ENCODE measurements around the gene PFN3. TPM values are rescaled to one million over a fixed set of nuclear protein-coding genes. Genes with fewer than 3 reads are reported as not detected.

PFN3 gene
- total and polyA plus RNA-seq, 2 of the 4 experiments (the other 2 are of a cell fraction), result not detected

- no peak overlapping the region for H3K4me2 ChIP-seq (ENCODE audit: low read depth, low read length)
- CTCF ChIA-PET, result no interaction called here
- dilution Hi-C loops (cut with HindIII; ENCODE audit: low sequenced_read_pairs, unreplicated experiment) (no loop called here), in situ Hi-C loops (cut with MboI; ENCODE audit: low sequenced_read_pairs) (no loop called here), intact Hi-C loops (cut with micrococcal nuclease) (no loop called here)
- H4K91ac ChIP-seq (ENCODE audit: insufficient read depth, low read depth, low read length), result no peak overlapping the region
- H3K4ac ChIP-seq (ENCODE audit: low read depth, low read length), result no peak overlapping the region
- H3K9me3 ChIP-seq (ENCODE audit: control insufficient read depth, insufficient read depth, low read length), result peaks cover 2% of the 10 kb centered on the region; the same call in 1 of the 2 replicates
- DNase-seq (no peak), ATAC-seq (ENCODE audit: low read depth) (no peak)
- no peak overlapping the region for H3K18ac ChIP-seq (ENCODE audit: low read depth, low read length)
- no peak overlapping the region for H2BK20ac ChIP-seq (ENCODE audit: low read depth, low read length)
- H3K27ac ChIP-seq (ENCODE audit: insufficient read depth, low read length), result no peak overlapping the region
- no peak overlapping the region for H2AK5ac ChIP-seq (ENCODE audit: low read depth, low read length)
- no peaks in the 10 kb centered on the region for H3K79me1 ChIP-seq (ENCODE audit: low read depth in 1 of 2, low read length in 2 of 2)
- H2AK9ac ChIP-seq (replicated peaks; ENCODE audit: low read depth, low read length, poor library complexity), result no peak overlapping the region
- no peak overlapping the region for H3K9ac ChIP-seq (ENCODE audit: low read depth, low read length)
- WGBS, 2 experiments (ENCODE audit: extremely low coverage in 2 of 2, insufficient read length in 1 of 2), result 43% methylated on average over 1 of the region's 8 CpGs; no CpG with 5 or more reads in 1 of the 2 experiments
- H2AFZ ChIP-seq (replicated peaks; ENCODE audit: low read length, poor library complexity), result no peak overlapping the region
- no peaks in the 10 kb centered on the region for H3K4me1 ChIP-seq (ENCODE audit: control insufficient read depth, insufficient read depth, low read length)
- H3K23ac ChIP-seq (ENCODE audit: low read depth, low read length), result no peak overlapping the region
- TF ChIP-seq BHLHE40 (IDR thresholded peaks at IDR 0.05; ENCODE audit: low read depth, low read length) (no peak), SMC3 (IDR thresholded peaks at IDR 0.05; ENCODE audit: low read depth, low read length) (no peak), CHD1 (IDR thresholded peaks at IDR 0.05; ENCODE audit: low read depth, low read length) (no peak), FOS (IDR thresholded peaks at IDR 0.05; ENCODE audit: low read depth, low read length) (no peak), MXI1 (IDR thresholded peaks at IDR 0.05; ENCODE audit: borderline replicate concordance, low read depth, low read length) (no peak), RCOR1 (IDR thresholded peaks at IDR 0.05; ENCODE audit: insufficient replicate concordance, low read length) (no peak), MAFK (IDR thresholded peaks at IDR 0.05; ENCODE audit: low read depth, low read length) (no peak), NFE2L2 (IDR thresholded peaks at IDR 0.05; ENCODE audit: low read depth, low read length) (no peak), CTCF (conservative IDR thresholded peaks at IDR 0.05; ENCODE audit: low read depth, low read length) (no peak), RAD21 (IDR thresholded peaks at IDR 0.05; ENCODE audit: low read length) (no peak), CEBPB (IDR thresholded peaks at IDR 0.05; ENCODE audit: low read depth, low read length) (no peak), MAZ (IDR thresholded peaks at IDR 0.05; ENCODE audit: borderline replicate concordance, low read depth, low read length) (no peak), ELK1 (IDR thresholded peaks at IDR 0.05; ENCODE audit: borderline replicate concordance, low read depth, low read length) (no peak), RFX5 (IDR thresholded peaks at IDR 0.05; ENCODE audit: low read depth, low read length) (no peak)
- H2BK15ac ChIP-seq (ENCODE audit: low read depth, low read length), result no peak overlapping the region
- no TSS peak for BruUV-seq (replicated peaks)
- no peak overlapping the region for H3K4me3 ChIP-seq (ENCODE audit: insufficient read depth, low read depth, low read length)
- H3K27me3 ChIP-seq (ENCODE audit: control insufficient read depth, insufficient read depth, low read length), result peaks cover 65% of the 10 kb centered on the region
- POLR2A ChIA-PET (ENCODE audit: unreplicated experiment), result no interaction called here
- H4K8ac ChIP-seq (ENCODE audit: low read depth in 2 of 2, low read length in 2 of 2), result no peak overlapping the region
- no peaks in the 10 kb centered on the region for H3K9me1 ChIP-seq (ENCODE audit: insufficient read depth, low read length)
- no peak overlapping the region for H3K14ac ChIP-seq (replicated peaks; ENCODE audit: low read depth, low read length)
- H2BK5ac ChIP-seq (ENCODE audit: low read depth, low read length, poor library complexity, severe bottlenecking), result no peak overlapping the region
- no peak overlapping the region for H3K56ac ChIP-seq (ENCODE audit: extremely low read depth, insufficient read depth, low read length)
- no peaks in the 10 kb centered on the region for H4K20me1 ChIP-seq (ENCODE audit: insufficient read depth, low read length)
- H4K5ac ChIP-seq (ENCODE audit: low read depth, low read length), result no peak overlapping the region
- H3K36me3 ChIP-seq (ENCODE audit: control insufficient read depth, insufficient read depth, low read length), result no peaks in the 10 kb centered on the region
- no peak overlapping the region for H2BK120ac ChIP-seq (ENCODE audit: low read depth, low read length)
Observed at GRCh38 chr5:177396078-177396477, 4.4 kb downstream of the PFN3 start.

All from IMR-90 (cell line).